Measurements from ENCODE around the gene FKBP1A.

Gene FKBP1A

GRCh38 chr20:1392693-1393506, at the start of gene FKBP1A:
Gene FKBP1A (minus strand): TSS chr20:1393054. CDS start chr20:1392998, 56 bp downstream.
- peak; percentile 93 for DNase-seq

- no peak for DNase-seq
Observed at GRCh38 chr20:1442304-1442703, 49.5 kb upstream of the FKBP1A start.

- no peak for DNase-seq
Observed at GRCh38 chr20:1441133-1441532, 48.3 kb upstream of the FKBP1A start.

- no peak for DNase-seq
Observed at GRCh38 chr20:1440024-1440423, 47.2 kb upstream of the FKBP1A start.

- DNase-seq, result no peak
Observed at GRCh38 chr20:1438361-1438760, 45.5 kb upstream of the FKBP1A start.

GRCh38 chr20:1437235-1437904, 44.5 kb upstream of the FKBP1A start:
- DNase-seq, result peak; percentile 80

- no peak for DNase-seq
Observed at GRCh38 chr20:1436263-1436662, 43.4 kb upstream of the FKBP1A start.

GRCh38 chr20:1435337-1435699, 42.5 kb upstream of the FKBP1A start:
- no peak for DNase-seq

- DNase-seq, result peak; percentile 83
Observed at GRCh38 chr20:1434571-1435336, 41.9 kb upstream of the FKBP1A start.

- DNase-seq, result no peak
Observed at GRCh38 chr20:1431158-1431557, 38.3 kb upstream of the FKBP1A start.

GRCh38 chr20:1430004-1430451, 37.2 kb upstream of the FKBP1A start:
- no peak for DNase-seq

- no peak for DNase-seq
Observed at GRCh38 chr20:1429143-1429728, 36.4 kb upstream of the FKBP1A start.

GRCh38 chr20:1427457-1428054, 34.7 kb upstream of the FKBP1A start:
- no peak for DNase-seq

- no peak for DNase-seq
Observed at GRCh38 chr20:1426231-1426849, 33.5 kb upstream of the FKBP1A start.

- no peak for DNase-seq
Observed at GRCh38 chr20:1424336-1424735, 31.5 kb upstream of the FKBP1A start.

- peak; percentile 17 for DNase-seq
Observed at GRCh38 chr20:1423625-1424106, 30.8 kb upstream of the FKBP1A start.

GRCh38 chr20:1423206-1423605, 30.4 kb upstream of the FKBP1A start:
- DNase-seq, result no peak

- DNase-seq, result no peak
Observed at GRCh38 chr20:1422753-1423152, 29.9 kb upstream of the FKBP1A start.

GRCh38 chr20:1420066-1420465, 27.2 kb upstream of the FKBP1A start:
- no peak for DNase-seq

GRCh38 chr20:1418350-1418749, 25.5 kb upstream of the FKBP1A start:
- DNase-seq, result no peak

GRCh38 chr20:1417790-1418189, 24.9 kb upstream of the FKBP1A start:
- no peak for DNase-seq

GRCh38 chr20:1417273-1417672, 24.4 kb upstream of the FKBP1A start:
- no peak for DNase-seq
